GM18951 (cell line): Measurements from ENCODE around the gene KLK12.
"Not testable (repeated sequence)": the region's sequence is repeated elsewhere in the genome, so short reads cannot be mapped to it uniquely, and the experiment has no call there.

Experiments
- POLR2A ChIP-seq: IDR thresholded peaks from 4 replicates; pipeline ENCODE4 v1.6.1; 2011; ENCODE audit warnings: mild to moderate bottlenecking; ENCODE audit not compliant: insufficient read length, insufficient read depth; ENCODE audit errors: extremely low read depth
- in situ Hi-C: fragments of 300-500 bp; cut with MboI; formaldehyde crosslinking; loops from one replicate; pipeline ENCODE4 v1.12.0; 2022; ENCODE audit warnings: low sequenced_read_pairs, mixed read lengths, inconsistent platforms; ENCODE audit not compliant: unreplicated experiment

The KLK12 gene

GRCh38 chr19:51001515-51001914 lies 33.3 kb downstream of the KLK12 start, which contains the start of gene KLK8:
Gene KLK8, minus strand, starts transcription at chr19:51001604. Its CDS starts 437 bp downstream, at chr19:51001167.
- in situ Hi-C loops = no loop called here
- no peak for TF ChIP-seq POLR2A

- in situ Hi-C loops = no loop called here
- no peak for TF ChIP-seq POLR2A
These were observed 33.8 kb downstream of the KLK12 start for GRCh38 chr19:51000981-51001380.

GRCh38 chr19:51000426-51000825 lies 34.4 kb downstream of the KLK12 start:
- in situ Hi-C loops = no loop called here
- no peak for TF ChIP-seq POLR2A

GRCh38 chr19:50998686-50999085 lies 36.1 kb downstream of the KLK12 start:
- in situ Hi-C loops = no loop called here
- TF ChIP-seq POLR2A = no peak

GRCh38 chr19:50998061-50998460 lies 36.7 kb downstream of the KLK12 start:
- no peak for TF ChIP-seq POLR2A
- in situ Hi-C loops = no loop called here

DNA sequence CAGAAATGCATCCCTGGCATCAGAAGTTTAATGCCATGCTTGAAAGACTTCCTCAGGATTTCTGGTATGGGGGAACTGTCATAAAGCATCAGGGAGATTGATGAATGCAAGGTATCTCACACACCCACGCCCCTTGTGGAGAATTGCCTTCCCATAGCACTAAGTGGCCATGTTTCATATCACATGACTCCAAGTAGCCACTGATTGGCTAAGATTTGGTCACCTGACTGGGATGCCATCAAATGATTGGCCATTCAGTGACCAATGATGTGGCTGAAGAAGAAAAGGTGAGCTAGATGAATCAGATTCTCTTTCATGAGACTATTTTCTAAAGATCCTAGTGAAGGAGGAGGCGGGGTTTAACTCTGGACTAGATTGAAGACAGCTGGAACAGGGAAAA lies 40.7 kb downstream of the KLK12 start:
- TF ChIP-seq POLR2A = no peak
- in situ Hi-C loops = no loop called here

- in situ Hi-C loops = no loop called here
- no peak for TF ChIP-seq POLR2A
These were observed 42.2 kb downstream of the KLK12 start for GRCh38 chr19:50992666-50993035.

- in situ Hi-C loops = not testable (repeated sequence)
These were observed 50.4 kb downstream of the KLK12 start for GRCh38 chr19:50984416-50984815.

- in situ Hi-C loops = no loop called here
- TF ChIP-seq POLR2A = no peak
These were observed 51.0 kb downstream of the KLK12 start, which contains the start of gene KLK7 for GRCh38 chr19:50983625-50984292. Gene KLK7, minus strand, starts transcription at chr19:50983917. Its CDS starts 1,518 bp downstream, at chr19:50982399.

DNA sequence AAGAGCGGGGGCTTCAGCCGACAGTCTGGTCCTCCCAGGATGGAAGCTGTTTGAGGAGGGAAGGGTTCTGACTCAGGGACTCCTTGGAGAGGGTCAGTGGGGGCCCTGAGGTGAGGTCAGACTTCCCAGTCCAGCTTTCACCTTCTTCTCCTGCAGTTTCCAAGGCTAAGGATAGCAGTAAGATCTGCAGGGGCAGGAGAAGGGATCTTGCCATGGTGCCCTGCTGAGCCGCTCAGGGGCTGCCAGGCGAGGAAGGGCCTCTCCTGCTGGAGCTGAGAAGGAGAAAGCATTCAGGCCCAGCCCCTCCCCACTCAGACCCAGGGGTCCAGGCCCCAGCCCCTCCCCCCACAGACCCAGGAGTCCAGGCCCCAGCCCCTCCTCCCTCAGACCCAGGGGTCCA lies 52.6 kb downstream of the KLK12 start:
- in situ Hi-C loops = no loop called here
- no peak for TF ChIP-seq POLR2A

- no peak for TF ChIP-seq POLR2A
- in situ Hi-C loops = no loop called here
These were observed 53.1 kb downstream of the KLK12 start for GRCh38 chr19:50981587-50982146.

- no peak for TF ChIP-seq POLR2A
- in situ Hi-C loops = no loop called here
These were observed 54.6 kb downstream of the KLK12 start for GRCh38 chr19:50980208-50980607.

DNA sequence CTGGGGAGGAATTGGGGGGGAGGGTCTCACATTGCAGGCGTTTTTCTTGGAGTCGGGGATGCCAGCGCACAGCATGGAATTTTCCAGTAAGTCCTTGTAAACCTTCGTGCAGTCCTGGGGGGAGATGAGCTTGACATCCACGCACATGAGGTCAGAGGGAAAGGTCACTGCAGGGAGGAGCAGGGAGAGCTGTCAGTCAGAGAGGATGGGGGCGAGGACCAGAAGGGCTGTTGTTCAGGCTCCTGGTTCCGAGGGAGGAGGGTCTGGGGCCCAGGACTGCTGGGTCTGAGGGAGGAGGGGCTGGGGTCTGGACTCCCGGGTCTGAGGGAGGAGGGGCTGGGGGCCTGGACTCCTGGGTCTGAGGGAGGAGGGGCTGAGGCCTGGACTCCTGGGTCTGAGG lies 55.0 kb downstream of the KLK12 start:
- TF ChIP-seq POLR2A = no peak
- in situ Hi-C loops = no loop called here
